Chondrocyte (in vitro differentiated cells): ENCODE results near the gene DYRK1B. TPM values are rescaled to one million over a fixed set of nuclear protein-coding genes. Genes with fewer than 3 reads are reported as not detected.
A peak's percentile ranks its signal among the peaks of the same experiment; 100 is the strongest.
"Not testable (repeated sequence)": the region's sequence is repeated elsewhere in the genome, so short reads cannot be mapped to it uniquely, and the experiment has no call there.

Experiments used
- DNase-seq: peaks from one replicate; pipeline ENCODE4 v3.0.0; 2021; ENCODE audit warnings: mixed read lengths, low spot score
- H3K27ac Mint-ChIP-seq: one replicate; pipeline ENCODE4 v1.8.0; 2021; ENCODE audit warnings: mild to moderate bottlenecking, moderate library complexity, mixed read lengths; ENCODE audit not compliant: unreplicated experiment
- H3K27me3 Mint-ChIP-seq: 2 replicates; pipeline ENCODE4 v1.8.0; 2021; ENCODE audit warnings: low read depth, mixed read lengths
- H3K36me3 Mint-ChIP-seq: 2 replicates; pipeline ENCODE4 v1.8.0; 2021; ENCODE audit warnings: low read depth, mixed read lengths
- H3K4me1 Mint-ChIP-seq: 2 replicates; pipeline ENCODE4 v1.8.0; 2021; ENCODE audit warnings: low read depth, mild to moderate bottlenecking, mixed read lengths
- H3K4me3 Mint-ChIP-seq: one replicate; pipeline ENCODE4 v1.8.0; 2021; ENCODE audit warnings: mild to moderate bottlenecking, moderate library complexity, mixed read lengths; ENCODE audit not compliant: unreplicated experiment
- H3K9me3 Mint-ChIP-seq: 2 replicates; pipeline ENCODE4 v1.8.0; 2021; ENCODE audit warnings: low read depth, mixed read lengths
- CTCF ChIP-seq: fragments of 200-600 bp; sonication (generic); IDR thresholded peaks from 2 replicates; pipeline ENCODE4 v1.5.0; 2021; ENCODE audit warnings: antibody characterized with exemption, mild to moderate bottlenecking, moderate library complexity
- total RNA-seq: library from RNA; stranded (reverse); gene quantifications from 3 replicates; pipeline ENCODE4 v1.2.1, GENCODE V29; 2021

The DYRK1B gene
- total RNA-seq, 1 donor from 2014 or later, result 20.0 TPM

- Mint-ChIP-seq H3K27me3 (no peaks in the 10 kb centered on the region), H3K9me3 (peaks cover 2% of the 10 kb centered on the region), H3K27ac (no peak overlapping the region), H3K4me3 (no peak overlapping the region), H3K4me1 (no peaks in the 10 kb centered on the region), H3K36me3 (peaks cover 3% of the 10 kb centered on the region)
- TF ChIP-seq CTCF, result no peak
- no peak for DNase-seq
These were observed 22.9 kb downstream of the DYRK1B start for GRCh38 chr19:39811064-39811463.

- H3K27me3 Mint-ChIP-seq, result no peaks in the 10 kb centered on the region
- peaks cover 2% of the 10 kb centered on the region for H3K9me3 Mint-ChIP-seq
- no peak overlapping the region for H3K4me3 Mint-ChIP-seq
- peaks cover 2% of the 10 kb centered on the region for H3K36me3 Mint-ChIP-seq
- H3K4me1 Mint-ChIP-seq, result no peaks in the 10 kb centered on the region
- DNase-seq, result peak; percentile 44
- no peak for TF ChIP-seq CTCF
- no peak overlapping the region for H3K27ac Mint-ChIP-seq
These were observed 23.5 kb downstream of the DYRK1B start for GRCh38 chr19:39810424-39810823.

- H3K4me3 Mint-ChIP-seq, result no peak overlapping the region
These were observed 24.6 kb downstream of the DYRK1B start for GRCh38 chr19:39809368-39809767.

GRCh38 chr19:39808688-39809087, 25.3 kb downstream of the DYRK1B start:
- H3K4me1 Mint-ChIP-seq, H3K27me3 Mint-ChIP-seq, H3K36me3 Mint-ChIP-seq, DNase-seq, H3K9me3 Mint-ChIP-seq, H3K27ac Mint-ChIP-seq, H3K4me3 Mint-ChIP-seq: not testable (repeated sequence)

More at GRCh38 chr19:39809368-39809767, 24.6 kb downstream of the DYRK1B start:
- TF ChIP-seq CTCF, result no peak
- no peaks in the 10 kb centered on the region for H3K4me1 Mint-ChIP-seq
- H3K9me3 Mint-ChIP-seq, result peaks cover 2% of the 10 kb centered on the region
- peaks cover 2% of the 10 kb centered on the region for H3K36me3 Mint-ChIP-seq
- H3K27me3 Mint-ChIP-seq, result no peaks in the 10 kb centered on the region
- H3K27ac Mint-ChIP-seq, result no peak overlapping the region
- DNase-seq, result no peak

GRCh38 chr19:39807846-39808364, 26.1 kb downstream of the DYRK1B start:
- Mint-ChIP-seq H3K9me3 (peaks cover 2% of the 10 kb centered on the region), H3K4me3 (no peak overlapping the region), H3K4me1 (no peaks in the 10 kb centered on the region), H3K36me3 (peaks cover 2% of the 10 kb centered on the region), H3K27me3 (peaks cover 8% of the 10 kb centered on the region), H3K27ac (no peak overlapping the region)
- no peak for TF ChIP-seq CTCF
- DNase-seq, result no peak

- H3K27ac Mint-ChIP-seq, result no peak overlapping the region
- no peak for DNase-seq
- peaks cover 2% of the 10 kb centered on the region for H3K9me3 Mint-ChIP-seq
- no peaks in the 10 kb centered on the region for H3K4me1 Mint-ChIP-seq
- peaks cover 15% of the 10 kb centered on the region for H3K27me3 Mint-ChIP-seq
- no peak for TF ChIP-seq CTCF
- peaks cover 2% of the 10 kb centered on the region for H3K36me3 Mint-ChIP-seq
- H3K4me3 Mint-ChIP-seq, result no peak overlapping the region
These were observed 28.9 kb downstream of the DYRK1B start for GRCh38 chr19:39805104-39805503.
